ENCODE data around the gene DDX10.

- TF ChIP-seq GATA3 (IDR thresholded peaks at IDR 0.05; ENCODE audit: low read depth, low read length), result no peak
- no peak for TF ChIP-seq GATA2 (IDR thresholded peaks at IDR 0.05; ENCODE audit: low read depth, low read length)
Observed at GRCh38 chr11:108718466-108718865, 53.6 kb downstream of the DDX10 start.

Measured in SH-SY5Y (cell line).